ENCODE data around the gene CPNE5. TPM values are rescaled to one million over a fixed set of nuclear protein-coding genes. Genes with fewer than 3 reads are reported as not detected.

CPNE5 gene
- total and polyA plus RNA-seq, 3 donors from 2014 or later = 44.2 to 137 (median 97.8) TPM

- Histone ChIP-seq H3K4me1 (no peaks in the 10 kb centered on the region), H3K27me3 (no peaks in the 10 kb centered on the region), H3K36me3 (ENCODE audit: low read depth, missing control alignments) (no peaks in the 10 kb centered on the region), H3K27ac (no peak overlapping the region), H3K4me3 (no peak overlapping the region), H3K9me3 (no peaks in the 10 kb centered on the region)
- TF ChIP-seq, protein P1, sequence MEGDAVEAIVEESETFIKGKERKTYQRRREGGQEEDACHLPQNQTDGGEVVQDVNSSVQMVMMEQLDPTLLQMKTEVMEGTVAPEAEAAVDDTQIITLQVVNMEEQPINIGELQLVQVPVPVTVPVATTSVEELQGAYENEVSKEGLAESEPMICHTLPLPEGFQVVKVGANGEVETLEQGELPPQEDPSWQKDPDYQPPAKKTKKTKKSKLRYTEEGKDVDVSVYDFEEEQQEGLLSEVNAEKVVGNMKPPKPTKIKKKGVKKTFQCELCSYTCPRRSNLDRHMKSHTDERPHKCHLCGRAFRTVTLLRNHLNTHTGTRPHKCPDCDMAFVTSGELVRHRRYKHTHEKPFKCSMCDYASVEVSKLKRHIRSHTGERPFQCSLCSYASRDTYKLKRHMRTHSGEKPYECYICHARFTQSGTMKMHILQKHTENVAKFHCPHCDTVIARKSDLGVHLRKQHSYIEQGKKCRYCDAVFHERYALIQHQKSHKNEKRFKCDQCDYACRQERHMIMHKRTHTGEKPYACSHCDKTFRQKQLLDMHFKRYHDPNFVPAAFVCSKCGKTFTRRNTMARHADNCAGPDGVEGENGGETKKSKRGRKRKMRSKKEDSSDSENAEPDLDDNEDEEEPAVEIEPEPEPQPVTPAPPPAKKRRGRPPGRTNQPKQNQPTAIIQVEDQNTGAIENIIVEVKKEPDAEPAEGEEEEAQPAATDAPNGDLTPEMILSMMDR (IDR thresholded peaks at IDR 0.05) = no peak
- intact Hi-C loops (cut with DNase I; ENCODE audit: low total_unique reads) = no loop called here
- no peak for DNase-seq
- 94 to 97% methylated on average over 18 of the region's 18 CpGs for WGBS, 2 donors
Measured at GRCh38 chr6:36703982-36704381, 135.3 kb downstream of the CPNE5 start.

GRCh38 chr6:36703081-36703606 is 136.1 kb downstream of the CPNE5 start:
- Histone ChIP-seq H3K9me3 (no peaks in the 10 kb centered on the region), H3K4me1 (no peaks in the 10 kb centered on the region), H3K27me3 (no peaks in the 10 kb centered on the region), H3K36me3 (ENCODE audit: low read depth, missing control alignments) (no peaks in the 10 kb centered on the region), H3K27ac (no peak overlapping the region), H3K4me3 (no peak overlapping the region)
- DNase-seq = no peak
- WGBS, 2 donors = 80 to 87% methylated on average over 5 of the region's 5 CpGs
- TF ChIP-seq, protein P1 (IDR thresholded peaks at IDR 0.05) = no peak
- no peak for TF ChIP-seq POLR2A (IDR thresholded peaks at IDR 0.05)
- intact Hi-C loops (cut with DNase I; ENCODE audit: low total_unique reads) = no loop called here

DNA sequence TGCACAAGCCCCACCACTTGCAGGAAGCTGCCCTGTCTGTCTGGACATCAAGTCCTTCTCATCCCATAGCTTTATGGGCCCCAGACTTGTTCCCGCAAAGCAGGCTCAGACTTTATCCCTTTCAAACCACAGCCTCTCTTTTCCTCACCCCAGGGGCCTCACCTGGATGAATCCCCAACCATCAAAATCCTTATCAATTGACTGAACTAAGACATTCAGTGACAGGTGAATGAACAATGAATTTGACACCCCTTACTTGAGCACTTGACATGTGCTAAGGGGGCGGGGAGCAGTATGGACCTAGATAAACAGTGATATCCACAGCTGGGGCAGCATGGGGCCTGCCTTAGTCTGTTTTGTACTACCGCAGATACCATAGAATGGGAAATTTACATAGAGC is 136.6 kb downstream of the CPNE5 start:
- Histone ChIP-seq H3K27ac (no peak overlapping the region), H3K4me3 (no peak overlapping the region), H3K9me3 (no peaks in the 10 kb centered on the region), H3K27me3 (no peaks in the 10 kb centered on the region), H3K36me3 (ENCODE audit: low read depth, missing control alignments) (no peaks in the 10 kb centered on the region), H3K4me1 (no peaks in the 10 kb centered on the region)
- DNase-seq = no peak
- intact Hi-C loops (cut with DNase I; ENCODE audit: low total_unique reads) = no loop called here
- TF ChIP-seq POLR2A (IDR thresholded peaks at IDR 0.05) = no peak
- TF ChIP-seq, protein P1 (IDR thresholded peaks at IDR 0.05) = no peak
- 91 to 94% methylated on average over 3 of the region's 3 CpGs for whole genome bisulfite sequencing, 2 donors

DNA sequence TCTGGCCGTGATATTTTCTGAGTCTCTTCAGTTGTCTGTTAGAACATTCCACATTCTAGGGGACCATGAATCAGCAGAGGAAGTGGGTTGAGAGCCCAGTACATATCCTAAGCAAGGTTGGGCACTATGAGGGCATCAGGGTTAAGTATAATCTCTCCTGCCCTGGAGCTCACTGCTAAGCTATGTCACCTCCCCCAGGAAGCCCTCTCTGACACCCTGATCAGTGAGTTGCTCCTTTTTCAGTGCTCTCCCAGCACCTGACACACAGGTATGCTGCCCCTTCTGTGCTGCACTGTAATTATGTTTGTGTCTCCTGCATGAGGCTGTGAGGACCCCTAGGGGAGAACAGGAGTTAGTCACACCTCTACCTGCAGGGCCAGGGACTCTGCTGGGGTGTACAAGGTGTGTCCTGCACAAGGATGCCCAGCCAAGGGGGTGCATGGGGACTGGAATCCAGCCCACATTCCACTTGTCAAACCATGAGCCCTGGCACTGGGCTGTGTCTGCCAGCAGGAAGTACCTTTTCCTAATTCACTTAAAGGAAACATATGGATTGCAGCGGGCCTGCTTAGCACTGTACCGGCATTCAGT is 137.7 kb downstream of the CPNE5 start:
- no peak overlapping the region for H3K27ac ChIP-seq
- H3K27me3 ChIP-seq = no peaks in the 10 kb centered on the region
- no peak for DNase-seq
- no peaks in the 10 kb centered on the region for H3K36me3 ChIP-seq (ENCODE audit: low read depth, missing control alignments)
- intact Hi-C loops (cut with DNase I; ENCODE audit: low total_unique reads) = no loop called here
- H3K4me1 ChIP-seq = no peaks in the 10 kb centered on the region
- TF ChIP-seq, protein P1 (IDR thresholded peaks at IDR 0.05) = no peak
- TF ChIP-seq POLR2A (IDR thresholded peaks at IDR 0.05) = no peak
- H3K4me3 ChIP-seq = no peak overlapping the region
- 69 to 92% methylated on average over 2 to 3 of the region's 3 CpGs for WGBS, 2 donors
- H3K9me3 ChIP-seq = no peaks in the 10 kb centered on the region

DNA sequence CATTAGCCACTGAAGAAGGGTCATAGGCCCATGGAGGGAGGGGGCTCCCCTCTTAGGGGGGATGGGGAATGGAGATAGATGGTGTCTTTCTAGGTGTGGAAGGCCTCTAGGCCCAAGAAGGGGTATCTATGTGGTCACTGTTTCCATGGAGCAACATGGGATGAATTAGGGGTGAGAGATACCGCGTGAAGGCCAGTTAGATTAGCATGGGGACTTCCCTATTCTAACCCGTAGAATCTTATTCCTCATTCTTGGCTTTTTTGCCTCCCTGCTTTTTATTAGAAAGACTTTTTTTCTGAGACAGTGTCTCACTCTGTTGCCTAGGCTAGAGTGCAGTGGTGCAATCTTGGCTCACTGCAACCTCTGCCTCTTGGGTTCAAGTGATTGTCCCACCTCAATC is 138.4 kb downstream of the CPNE5 start:
- no peaks in the 10 kb centered on the region for H3K36me3 ChIP-seq (ENCODE audit: low read depth, missing control alignments)
- TF ChIP-seq POLR2A (IDR thresholded peaks at IDR 0.05) = no peak
- TF ChIP-seq, protein P1 (IDR thresholded peaks at IDR 0.05) = no peak
- H3K4me1 ChIP-seq = no peaks in the 10 kb centered on the region
- no peaks in the 10 kb centered on the region for H3K9me3 ChIP-seq
- H3K4me3 ChIP-seq = no peak overlapping the region
- no peak for DNase-seq
- no peak overlapping the region for H3K27ac ChIP-seq
- intact Hi-C loops (cut with DNase I; ENCODE audit: low total_unique reads) = no loop called here
- no peaks in the 10 kb centered on the region for H3K27me3 ChIP-seq
- WGBS, 2 donors = 81 to 86% methylated on average over 3 of the region's 3 CpGs
